AG10803 (cell line): ENCODE data around the gene CAPN12.

Experiments used
- DNase-seq: peaks from one replicate; pipeline ENCODE4 v3.0.0; 2010; ENCODE audit warnings: low read depth
- H3K4me3 ChIP-seq: 2 replicates; pipeline ENCODE4 v1.5.1; 2011; ENCODE audit warnings: mild to moderate bottlenecking, low read length, control low read depth
- TF ChIP-seq, protein P1 (sequence below): conservative IDR thresholded peaks from 2 replicates; pipeline ENCODE4 v1.5.1; 2011; ENCODE audit warnings: mild to moderate bottlenecking, low read length, control low read depth, inconsistent platforms

Gene CAPN12

GRCh38 chr19:38742906-38743305, 1.4 kb downstream of the CAPN12 start:
- no peak overlapping the region for H3K4me3 ChIP-seq
- TF ChIP-seq, protein P1, sequence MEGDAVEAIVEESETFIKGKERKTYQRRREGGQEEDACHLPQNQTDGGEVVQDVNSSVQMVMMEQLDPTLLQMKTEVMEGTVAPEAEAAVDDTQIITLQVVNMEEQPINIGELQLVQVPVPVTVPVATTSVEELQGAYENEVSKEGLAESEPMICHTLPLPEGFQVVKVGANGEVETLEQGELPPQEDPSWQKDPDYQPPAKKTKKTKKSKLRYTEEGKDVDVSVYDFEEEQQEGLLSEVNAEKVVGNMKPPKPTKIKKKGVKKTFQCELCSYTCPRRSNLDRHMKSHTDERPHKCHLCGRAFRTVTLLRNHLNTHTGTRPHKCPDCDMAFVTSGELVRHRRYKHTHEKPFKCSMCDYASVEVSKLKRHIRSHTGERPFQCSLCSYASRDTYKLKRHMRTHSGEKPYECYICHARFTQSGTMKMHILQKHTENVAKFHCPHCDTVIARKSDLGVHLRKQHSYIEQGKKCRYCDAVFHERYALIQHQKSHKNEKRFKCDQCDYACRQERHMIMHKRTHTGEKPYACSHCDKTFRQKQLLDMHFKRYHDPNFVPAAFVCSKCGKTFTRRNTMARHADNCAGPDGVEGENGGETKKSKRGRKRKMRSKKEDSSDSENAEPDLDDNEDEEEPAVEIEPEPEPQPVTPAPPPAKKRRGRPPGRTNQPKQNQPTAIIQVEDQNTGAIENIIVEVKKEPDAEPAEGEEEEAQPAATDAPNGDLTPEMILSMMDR = no peak
- DNase-seq = no peak

DNA sequence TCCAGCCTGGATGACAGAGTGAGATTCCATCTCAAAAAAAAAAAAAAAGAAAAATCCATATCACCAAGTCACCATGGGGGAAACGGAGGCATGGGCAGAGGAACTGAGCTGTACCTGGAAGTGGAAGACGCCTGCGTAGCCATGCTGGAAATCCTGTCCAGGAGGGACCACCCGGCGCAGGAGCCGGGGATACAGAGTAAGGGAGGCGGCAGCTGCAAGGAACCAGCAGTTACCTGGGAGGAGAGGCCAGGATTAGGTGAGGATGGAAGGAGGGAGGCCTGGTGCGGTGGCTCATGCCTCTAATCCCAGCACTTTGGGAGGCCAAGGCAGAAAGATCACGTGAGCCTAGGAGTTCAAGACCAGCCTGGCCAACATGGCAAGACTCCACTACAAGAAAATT, 2.0 kb downstream of the CAPN12 start:
- no peak for DNase-seq
- TF ChIP-seq, protein P1 = no peak
- H3K4me3 ChIP-seq = no peak overlapping the region

DNA sequence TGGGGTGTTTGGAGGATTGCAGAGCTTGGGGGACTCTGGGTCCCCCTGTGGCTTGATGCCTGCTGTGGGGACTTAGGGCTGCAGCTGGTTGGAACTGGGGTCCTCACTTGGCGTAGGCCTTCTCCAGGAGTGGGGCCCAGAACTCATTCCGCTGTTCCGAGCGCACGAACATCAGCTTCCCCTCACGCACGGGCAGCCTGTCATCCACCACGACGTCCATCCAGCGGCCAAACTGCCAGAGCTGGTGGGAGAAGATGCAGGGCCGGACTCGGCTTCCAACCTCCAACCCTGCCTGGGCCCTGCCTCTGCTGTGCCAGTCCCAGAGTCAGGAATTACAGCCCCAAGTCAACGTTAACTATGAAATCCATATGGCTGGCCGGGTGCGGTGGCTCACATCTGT, 2.6 kb downstream of the CAPN12 start:
- no peak for DNase-seq
- TF ChIP-seq, protein P1 = no peak
- no peak overlapping the region for H3K4me3 ChIP-seq

DNA sequence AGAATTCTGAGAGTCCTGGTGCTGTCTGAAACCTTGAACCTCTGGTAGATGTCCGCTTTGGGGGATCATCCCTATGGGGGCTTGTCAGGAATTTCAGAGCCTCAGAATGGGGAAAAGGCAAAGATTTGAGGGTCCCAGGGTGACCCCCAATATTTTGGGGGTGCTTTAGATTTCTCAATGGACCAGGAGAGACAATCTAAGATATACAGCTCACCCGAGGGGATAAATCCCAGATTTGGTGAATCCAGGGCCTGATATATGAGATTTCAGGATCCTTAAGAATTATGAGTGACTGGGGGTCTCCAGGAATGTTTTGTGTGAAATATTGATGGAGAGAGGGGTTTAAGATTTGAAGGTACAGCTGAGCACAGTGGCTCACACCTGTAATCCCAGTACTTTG, 3.3 kb downstream of the CAPN12 start:
- no peak overlapping the region for H3K4me3 ChIP-seq
- DNase-seq = no peak
- TF ChIP-seq, protein P1 = no peak

DNA sequence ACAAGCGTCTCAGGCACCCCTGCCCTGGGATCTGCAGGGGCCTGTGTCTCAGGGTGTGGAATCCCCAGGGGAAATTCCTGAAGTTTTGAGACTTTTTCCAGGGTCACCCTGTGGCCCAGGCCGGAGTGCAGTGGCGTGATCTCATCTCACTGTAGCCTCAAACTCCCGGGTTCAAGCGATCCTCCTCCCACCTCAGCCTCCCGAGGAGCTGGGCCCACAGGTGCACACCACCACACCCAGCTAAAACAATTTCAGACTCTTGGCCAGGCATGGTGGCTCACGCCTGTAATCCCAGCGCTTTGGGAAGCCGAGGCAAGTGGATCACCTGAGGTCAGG, 4.0 kb downstream of the CAPN12 start:
- TF ChIP-seq, protein P1 = no peak
- no peak overlapping the region for H3K4me3 ChIP-seq
- DNase-seq = no peak

DNA sequence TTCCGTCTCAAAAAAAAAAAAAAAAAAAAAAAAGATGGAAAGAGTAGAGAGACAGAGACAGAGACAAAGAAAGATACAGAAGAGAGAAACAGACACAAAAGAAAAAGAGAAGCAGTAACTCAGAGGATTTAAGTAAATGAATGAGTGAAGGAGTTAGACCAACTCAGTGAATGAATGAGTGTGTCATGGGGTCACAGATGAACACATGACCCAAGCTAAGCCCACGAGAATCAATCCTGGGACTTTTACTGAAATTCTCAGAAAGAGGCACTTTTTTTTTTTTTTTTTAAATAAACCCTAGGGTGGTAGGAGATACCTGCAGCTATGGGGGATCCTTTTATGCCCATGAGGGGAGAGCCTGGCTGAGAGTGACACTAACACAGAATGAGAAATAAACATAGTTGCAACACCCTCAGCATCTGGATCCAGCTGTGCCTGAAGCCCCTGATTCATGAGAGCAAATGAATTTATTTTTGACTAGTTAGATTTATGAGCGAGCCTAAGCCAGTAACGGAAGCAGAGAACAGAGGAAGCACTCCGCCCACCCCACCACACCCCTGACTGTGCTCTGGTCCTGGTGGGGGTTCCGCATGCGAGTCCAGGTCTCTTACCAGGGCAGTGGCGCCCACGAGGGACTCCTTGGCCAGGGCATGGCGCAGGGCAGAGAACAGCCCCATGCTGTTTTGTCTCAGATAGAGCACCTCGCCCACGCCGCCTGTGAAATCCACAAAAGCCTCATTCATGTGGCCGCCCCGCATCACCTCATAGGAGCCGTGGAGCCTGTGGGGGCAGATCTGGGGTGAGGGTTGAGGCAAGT, 4.6 kb downstream of the CAPN12 start:
- DNase-seq = no peak
- no peak overlapping the region for H3K4me3 ChIP-seq
- TF ChIP-seq, protein P1 = no peak

DNA sequence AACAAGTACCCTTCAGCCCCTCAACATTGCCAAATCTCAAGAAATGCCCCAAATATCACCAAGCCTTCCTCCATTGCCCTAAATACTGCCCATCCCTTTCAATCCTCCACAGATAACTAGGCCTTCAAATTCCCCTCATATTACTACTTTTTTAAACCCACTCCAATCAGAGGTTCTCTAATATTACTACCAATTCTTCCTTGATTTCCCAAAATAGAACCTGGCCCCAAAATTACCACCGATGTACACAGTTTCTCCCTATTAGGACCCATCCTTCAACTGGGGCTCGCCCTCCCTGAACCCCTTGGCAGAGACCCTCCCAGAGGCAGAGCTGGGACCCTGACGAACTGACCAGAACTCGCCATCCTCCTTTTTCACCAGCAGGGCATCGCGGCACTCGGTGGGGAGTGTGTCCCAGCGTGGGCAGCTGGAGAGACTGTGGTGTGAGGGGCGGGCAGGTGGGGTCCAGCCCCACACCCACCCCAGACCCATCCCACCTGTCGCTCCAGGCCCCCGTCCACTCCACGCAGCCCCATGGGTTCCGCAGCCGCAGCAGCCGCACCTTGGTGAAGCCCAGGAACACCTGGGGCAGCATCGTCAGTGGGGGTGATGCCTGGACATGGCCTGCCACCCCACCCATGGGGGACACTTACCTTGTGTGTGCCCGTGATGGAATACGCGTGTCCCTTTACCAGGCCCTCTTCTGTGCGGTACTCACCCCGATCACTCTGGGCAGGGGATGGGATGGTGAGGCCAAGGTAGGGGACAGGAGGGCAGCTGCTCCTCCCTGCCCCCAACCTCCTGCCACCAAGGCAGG, 6.1 kb downstream of the CAPN12 start:
- H3K4me3 ChIP-seq = no peak overlapping the region
- DNase-seq = no peak
- TF ChIP-seq, protein P1 = no peak
